Renal cortical epithelial cell (primary cell): ENCODE results near the gene LYST. TPM values are rescaled to one million over a fixed set of nuclear protein-coding genes. Genes with fewer than 3 reads are reported as not detected.
"Not testable (repeated sequence)": the region's sequence is repeated elsewhere in the genome, so short reads cannot be mapped to it uniquely, and the experiment has no call there.

ENCODE experiments used
- DNase-seq: peaks from one replicate; pipeline ENCODE4 v3.0.0-alpha.2; 2011; ENCODE audit warnings: low read depth
- total RNA-seq: library from RNA; depleted of rRNA; stranded (reverse); fragments of >200 nt; gene quantifications from 2 replicates; pipeline ENCODE4 v1.2.3, GENCODE V29; 2014

Gene LYST
- total RNA-seq, 1 donor from 2014 or later, result 23.6 TPM

DNA sequence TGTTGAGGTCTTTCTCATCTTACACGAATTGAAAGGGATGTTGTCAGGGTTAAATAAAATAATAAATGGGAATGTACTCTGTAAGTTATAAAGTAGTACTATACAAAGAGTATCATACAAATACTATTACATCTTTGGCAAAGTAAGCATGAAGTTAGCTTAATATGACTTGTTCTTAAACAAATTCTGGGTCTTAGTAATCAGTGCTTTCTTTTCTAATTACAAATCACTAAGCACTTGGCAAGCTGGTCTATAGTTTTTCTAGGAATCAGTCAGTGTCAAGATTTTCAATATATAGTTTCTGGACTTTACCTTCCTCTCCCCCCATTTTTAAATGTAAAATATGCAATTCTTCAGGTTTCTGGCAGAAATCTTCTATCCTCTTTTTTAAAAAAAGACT, 6.9 kb downstream of the LYST start:
- DNase-seq, result no peak

DNA sequence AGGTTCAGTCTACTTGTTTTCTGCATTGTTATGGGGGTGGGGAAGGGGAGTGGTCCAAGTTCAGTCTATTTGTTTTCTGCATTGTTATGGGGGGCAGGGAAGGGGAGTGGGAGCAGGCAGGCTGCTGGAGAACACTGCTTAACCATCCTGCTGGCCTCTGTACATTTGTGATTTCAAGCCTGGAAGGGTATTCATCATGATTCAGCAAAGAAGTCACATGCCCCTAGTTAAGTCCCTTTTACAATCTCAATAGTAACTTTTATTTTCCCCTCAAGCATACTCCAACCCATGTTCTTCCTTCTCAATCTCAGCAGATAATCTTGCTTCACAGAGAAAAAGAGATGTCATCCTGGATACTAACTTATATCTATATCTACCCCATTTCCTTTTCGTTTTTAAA, 7.9 kb downstream of the LYST start:
- peak; percentile 35 for DNase-seq

DNA sequence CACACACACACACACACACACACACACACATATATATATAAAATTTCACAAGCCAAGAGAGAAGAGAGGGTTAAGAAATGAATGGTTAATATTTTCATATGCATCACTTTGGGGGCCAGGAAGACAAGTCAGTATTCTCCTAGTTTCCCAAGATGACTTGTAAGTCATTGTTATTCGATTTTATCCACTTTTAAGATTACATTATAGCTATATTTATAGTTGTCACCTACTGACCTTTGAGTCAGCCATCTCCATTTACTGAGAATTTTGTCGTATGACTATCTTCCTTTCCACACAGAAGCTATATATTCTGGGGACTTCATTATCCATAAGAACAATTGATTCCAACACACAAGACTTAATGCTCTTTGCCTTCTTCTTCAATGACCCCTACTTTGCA, 8.9 kb downstream of the LYST start:
- DNase-seq, result no peak

DNA sequence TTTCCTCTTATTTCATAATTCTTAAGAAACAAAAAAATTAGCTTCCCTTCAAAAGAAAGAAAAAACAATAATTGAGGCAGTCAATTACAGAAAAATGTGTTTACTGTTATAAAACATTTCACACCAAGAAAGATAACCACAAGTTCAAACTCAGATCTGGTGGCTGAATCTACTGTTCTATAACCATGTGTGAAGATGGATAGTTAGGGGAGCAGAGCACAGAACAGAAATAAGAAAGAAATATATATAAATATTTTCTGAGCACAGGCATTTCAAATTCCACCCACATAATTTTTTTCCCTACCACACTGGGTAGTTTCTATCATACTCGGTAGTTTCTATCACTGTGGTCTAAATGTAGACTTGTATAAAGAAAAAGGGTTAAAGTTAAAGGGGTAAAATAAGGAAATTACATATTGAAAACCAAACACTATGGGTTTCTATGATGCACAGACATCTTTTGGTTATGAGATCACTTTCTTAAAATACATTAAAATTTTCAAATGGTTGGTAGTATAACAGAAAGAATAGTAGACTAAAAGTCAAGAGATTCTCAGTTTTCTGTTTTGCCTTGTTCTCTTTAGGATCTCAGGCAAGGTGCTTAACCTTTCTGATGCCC, 10.8 kb downstream of the LYST start:
- DNase-seq, result no peak

- no peak for DNase-seq
Observed at GRCh38 chr1:235854347-235854746, 12.4 kb downstream of the LYST start.

- DNase-seq, result no peak
Observed at GRCh38 chr1:235853653-235854052, 13.1 kb downstream of the LYST start.

DNA sequence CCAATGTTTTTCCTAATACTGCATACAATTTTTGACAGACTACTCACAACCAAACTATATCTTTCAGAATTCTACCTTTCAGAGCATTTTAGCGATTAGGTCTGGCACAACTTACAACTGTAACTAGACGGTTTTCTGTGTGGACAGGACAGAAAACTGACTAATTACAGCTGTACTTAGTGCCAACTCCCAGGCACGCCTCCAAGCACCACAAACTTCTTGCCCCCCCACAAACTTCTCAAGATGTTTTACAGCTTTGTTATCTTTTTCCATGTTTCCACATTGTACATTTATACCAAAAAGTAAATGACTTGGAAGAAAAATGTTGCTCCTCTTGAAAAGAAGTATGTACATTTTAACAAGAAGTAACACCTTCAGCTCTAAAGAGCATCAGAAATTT, 13.8 kb downstream of the LYST start:
- no peak for DNase-seq

DNA sequence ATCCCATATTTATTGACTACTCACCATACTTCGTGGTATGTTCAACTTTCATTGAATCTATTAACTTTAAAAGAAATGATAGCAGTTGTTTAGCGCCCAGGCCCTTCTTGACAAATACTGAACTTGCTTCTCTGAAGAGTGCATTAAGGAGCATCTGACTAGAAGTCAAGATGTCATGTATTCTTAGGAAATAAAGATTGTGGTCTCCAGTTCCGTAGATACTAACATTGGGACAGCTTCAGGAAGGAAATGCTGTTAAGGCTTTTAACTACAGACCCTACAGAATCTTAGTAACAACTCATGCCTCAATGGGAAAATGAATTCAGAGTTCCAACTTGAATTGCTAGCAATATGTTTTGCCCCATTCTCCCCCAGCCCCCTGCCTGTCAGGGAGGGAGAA, 14.8 kb downstream of the LYST start:
- DNase-seq, result no peak

- DNase-seq, result not testable (repeated sequence)
Observed at GRCh38 chr1:235848251-235848650, 18.5 kb downstream of the LYST start.

- DNase-seq, result not testable (repeated sequence)
Observed at GRCh38 chr1:235845656-235846107, 21.0 kb downstream of the LYST start.

- DNase-seq, result no peak
Observed at GRCh38 chr1:235844776-235845175, 21.9 kb downstream of the LYST start.

DNA sequence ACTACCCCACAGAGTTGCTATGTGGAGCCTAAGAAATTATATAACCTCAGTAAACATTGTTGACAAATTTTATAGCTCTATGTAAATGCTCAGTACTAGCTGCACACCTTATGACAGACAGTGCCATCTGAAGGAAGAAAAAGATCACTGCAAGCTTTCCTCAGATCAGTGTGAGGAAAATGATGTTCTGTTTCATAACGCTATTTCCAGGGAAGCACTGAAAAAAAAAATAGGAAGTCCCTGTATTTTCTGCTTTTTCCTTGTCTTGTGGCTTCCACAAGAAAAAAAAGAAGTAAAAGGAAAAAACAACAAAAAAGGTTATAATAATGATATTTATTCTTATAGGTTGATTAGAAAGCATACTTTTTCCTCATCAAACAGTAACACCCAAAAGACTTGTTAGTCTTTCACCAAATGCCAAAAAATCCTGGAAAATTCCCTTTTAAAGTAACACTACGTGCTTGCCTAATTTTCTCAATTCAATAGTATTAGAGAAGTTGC, 23.2 kb downstream of the LYST start:
- peak; percentile 71 for DNase-seq

DNA sequence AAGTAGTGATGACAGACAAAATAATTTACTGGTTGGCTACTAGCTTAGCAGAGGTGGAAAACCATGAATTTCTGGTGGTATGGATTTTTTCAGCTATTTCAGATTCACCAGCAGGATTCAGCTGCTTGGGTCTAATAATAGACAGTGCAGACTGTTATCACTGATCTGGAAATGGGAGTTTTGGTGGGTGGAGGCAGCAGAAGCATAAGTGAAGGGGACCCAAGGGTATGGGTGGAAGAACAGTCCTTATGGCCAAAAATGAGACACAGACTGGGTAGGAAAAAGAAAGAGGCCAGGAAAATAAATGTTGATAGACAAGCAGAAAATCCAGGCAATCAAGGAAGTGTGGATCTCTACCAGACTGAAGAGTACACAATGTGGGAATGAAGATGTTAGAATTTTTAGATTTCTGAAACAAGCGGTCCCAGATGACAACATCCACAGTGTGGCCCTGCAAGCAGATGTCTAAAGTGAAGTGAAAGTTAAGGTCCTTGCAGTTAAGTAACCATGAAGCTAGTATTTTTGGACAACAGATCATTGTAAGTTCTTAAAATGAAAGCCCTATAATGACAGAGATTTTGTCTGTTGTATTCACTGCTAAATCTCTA, 24.7 kb downstream of the LYST start:
- no peak for DNase-seq

- peak; percentile 48 for DNase-seq
Observed at GRCh38 chr1:235838021-235838420, 28.7 kb downstream of the LYST start.

DNA sequence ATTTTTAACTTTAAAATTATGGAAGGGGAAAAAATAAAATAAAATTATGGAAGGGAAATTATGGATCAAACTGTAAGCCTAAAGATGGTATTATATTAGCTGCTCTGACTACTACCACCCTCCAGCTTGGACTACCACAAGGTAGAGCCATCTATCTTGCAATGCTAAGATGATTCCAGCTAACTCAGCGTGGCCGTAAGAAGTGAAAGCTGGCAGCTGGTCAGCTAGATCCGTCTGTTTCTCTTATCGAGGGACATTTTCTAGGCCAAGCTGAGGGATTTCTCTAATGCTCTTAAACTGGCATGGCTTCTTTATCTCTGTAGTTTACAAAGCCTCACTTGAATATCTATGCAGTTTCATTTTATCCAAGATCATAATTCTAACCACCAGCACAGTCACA, 31.5 kb downstream of the LYST start:
- DNase-seq, result peak; percentile 43

- peak; percentile 45 for DNase-seq
Observed at GRCh38 chr1:235834620-235835019, 32.1 kb downstream of the LYST start.

DNA sequence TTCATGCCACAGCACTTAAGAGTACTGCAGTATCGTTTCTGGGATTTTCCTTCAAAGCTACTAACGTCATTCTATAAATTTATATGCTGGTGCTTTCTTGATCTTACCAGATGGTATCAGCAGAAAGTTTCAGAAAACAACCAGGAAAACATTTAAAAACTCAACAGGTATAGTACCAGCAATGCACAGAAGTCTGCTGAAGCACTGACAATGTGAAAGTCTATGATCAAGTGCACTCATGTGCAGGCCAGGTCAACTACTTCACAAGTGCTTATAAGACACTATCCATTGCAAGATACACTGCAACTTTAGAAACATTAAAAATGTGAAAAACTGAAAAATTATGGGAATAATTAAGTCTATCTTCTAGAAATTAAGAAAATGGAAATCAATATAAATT, 34.7 kb downstream of the LYST start:
- no peak for DNase-seq

- DNase-seq, result peak; percentile 70
Observed at GRCh38 chr1:235831148-235831547, 35.6 kb downstream of the LYST start.

GRCh38 chr1:235826102-235826854, 40.4 kb downstream of the LYST start:
- DNase-seq, result no peak

GRCh38 chr1:235825229-235825628, 41.5 kb downstream of the LYST start:
- DNase-seq, result no peak

- DNase-seq, result no peak
Observed at GRCh38 chr1:235823684-235824083, 43.0 kb downstream of the LYST start.

- DNase-seq, result no peak
Observed at GRCh38 chr1:235822685-235823084, 44.0 kb downstream of the LYST start.
